ENCODE data around the gene HMGCS1.
"Not testable (repeated sequence)": the region's sequence is repeated elsewhere in the genome, so short reads cannot be mapped to it uniquely, and the experiment has no call there.

HMGCS1 gene

DNA sequence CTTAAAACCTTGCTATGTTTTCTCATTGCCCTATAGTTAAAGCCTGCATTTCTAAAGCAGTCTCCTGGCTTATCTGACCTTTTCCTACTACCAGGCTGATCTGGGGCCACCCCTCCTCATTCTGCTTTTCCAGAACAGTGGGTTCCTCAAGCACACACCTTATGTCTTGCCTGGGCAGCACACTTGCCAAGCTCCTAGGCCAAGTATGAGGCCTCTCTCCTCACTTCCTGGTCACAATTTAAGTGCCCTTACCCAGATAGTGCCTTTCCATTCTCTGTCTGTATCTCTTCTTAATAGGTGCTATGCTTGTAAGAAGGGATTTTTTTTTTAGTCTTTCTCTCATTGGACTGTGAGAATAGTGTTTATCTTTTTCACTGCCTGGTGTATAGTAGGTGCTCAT, 39.7 kb downstream of the HMGCS1 start:
- DNase-seq: no peak

DNA sequence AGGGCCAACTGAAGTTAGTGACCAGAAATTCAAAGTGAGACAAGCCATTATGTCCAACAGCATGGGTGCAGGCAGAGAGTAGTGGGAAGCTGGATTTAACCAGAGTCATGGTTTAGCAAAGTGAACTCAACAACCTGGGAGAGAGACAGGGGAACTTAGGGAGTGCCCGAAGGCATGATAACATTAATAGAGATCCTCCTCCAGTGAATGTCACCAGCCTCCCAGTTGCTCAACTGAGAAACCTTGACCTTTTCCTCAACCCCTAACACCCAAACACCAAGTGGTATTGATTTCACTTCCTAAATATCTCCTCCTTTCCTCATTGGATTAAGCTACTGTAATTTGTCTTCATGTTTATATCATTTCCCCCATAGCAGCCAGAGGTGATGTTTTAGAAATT, 42.6 kb downstream of the HMGCS1 start:
- DNase-seq: no peak

DNA sequence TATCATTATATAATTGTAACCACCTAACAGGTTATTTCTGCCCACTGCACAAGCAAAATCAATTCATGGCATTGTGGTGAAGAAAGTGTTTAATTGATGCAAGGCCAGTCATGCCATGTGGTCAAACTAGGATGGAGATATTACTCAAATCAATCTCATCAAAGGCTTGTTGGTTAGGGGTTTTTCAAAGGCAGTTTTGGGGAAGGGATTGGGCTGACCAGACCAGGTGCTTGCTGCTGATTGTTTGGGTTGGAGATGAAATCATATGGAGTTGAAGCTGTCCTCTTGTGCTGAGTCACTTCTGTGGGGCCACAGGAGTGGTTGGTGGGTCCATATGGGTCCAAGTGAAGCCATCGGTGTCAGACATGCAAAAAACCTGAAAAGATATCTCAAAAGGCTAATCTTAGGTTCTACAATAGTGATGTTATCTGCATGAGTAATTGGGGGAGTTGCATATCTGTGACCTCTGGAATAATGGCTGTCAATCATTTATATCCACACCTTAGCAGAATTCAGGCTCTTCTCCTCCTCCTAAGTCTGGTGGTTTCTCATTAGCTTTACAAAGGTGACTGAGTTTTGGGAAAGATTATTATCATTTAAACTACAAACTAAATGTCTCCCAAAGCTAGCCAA, 44.9 kb downstream of the HMGCS1 start:
- DNase-seq: no peak

DNA sequence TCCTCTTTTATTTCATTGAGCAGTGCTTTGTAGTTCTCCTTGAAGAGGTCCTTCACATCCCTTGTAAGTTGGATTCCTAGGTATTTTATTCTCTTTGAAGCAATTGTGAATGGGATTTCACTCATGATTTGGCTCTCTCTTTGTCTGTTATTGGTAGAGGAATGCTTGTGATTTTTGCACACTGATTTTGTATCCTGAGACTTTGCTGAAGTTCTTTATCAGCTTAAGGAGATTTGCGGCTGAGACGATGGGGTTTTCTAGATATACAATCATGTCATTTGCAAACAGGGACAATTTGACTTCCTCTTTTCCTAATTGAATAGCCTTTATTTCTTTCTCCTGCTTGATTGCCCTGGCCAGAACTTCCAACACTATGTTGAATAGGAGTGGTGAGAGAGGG, 50.9 kb downstream of the HMGCS1 start:
- not testable (repeated sequence) for DNase-seq

DNA sequence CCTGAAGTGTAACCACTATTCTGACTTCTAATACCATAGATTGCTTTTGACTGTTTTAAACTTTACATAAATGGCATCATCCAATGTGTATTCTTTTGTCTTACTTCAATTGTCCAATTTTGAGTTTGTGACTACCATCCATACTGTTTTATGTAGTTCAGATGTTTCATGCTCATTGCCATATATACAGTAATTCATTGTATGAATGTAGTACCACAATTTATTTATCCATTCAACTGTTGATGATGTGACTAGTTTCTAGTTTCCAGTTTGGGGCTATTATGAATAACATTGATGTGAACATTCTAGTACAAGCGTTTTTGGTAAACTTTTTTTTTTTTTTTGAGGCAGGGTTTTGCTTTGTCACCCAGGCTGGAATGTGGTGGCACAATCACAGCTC, 55.1 kb downstream of the HMGCS1 start:
- DNase-seq: no peak

DNA sequence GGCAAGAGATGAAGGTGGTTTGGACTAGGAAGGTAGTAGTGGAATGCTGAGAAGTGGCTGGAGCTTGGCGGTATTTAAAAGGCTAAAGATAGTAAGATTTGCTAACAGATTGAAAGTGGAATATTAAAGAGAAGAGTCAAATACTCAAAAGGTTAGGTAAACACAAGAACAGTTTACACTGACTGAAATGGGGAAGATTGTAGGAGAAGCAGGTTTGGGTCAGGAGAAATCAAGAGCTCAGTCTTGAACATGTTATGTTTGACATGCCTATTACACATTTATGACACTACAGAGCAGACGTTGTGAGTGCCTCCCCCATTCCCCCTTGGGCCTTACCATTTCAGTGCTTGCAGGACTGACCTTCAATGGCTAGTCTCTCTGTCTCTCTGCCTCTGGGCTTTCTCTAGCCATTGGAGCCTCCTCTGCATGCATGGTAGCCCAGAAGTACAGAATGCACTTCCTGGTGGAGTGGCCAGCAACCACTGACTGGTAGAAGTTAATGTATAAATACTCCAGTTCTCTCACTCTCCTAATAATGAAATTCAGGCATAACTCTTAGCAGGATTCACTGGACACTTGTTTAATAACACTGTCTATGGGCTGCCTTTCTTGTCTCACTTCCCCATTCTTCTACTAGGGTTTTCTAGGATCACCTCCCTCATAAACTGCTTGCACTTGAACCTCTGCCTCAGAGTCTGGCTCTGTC, 56.8 kb downstream of the HMGCS1 start:
- DNase-seq: no peak

DNA sequence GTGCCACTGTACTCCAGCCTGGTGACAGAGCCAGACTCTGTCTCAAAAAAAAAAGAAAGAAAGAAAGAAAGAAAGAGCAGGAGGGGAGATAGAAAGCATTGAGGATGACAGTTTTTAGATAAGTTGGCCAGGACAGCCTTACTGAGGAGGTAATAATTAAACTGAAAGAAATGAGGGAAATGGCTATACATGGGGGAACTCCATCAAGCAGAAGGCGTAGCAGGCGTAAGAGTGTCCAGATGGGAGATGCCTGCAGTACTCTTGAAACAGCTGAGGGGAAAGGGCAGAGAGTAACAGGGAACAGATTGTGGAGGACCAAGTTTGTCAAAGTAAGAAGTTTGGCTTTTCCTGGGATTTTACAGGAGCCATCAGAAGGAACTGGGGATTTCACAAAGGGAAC, 57.5 kb downstream of the HMGCS1 start:
- no peak for DNase-seq

DNA sequence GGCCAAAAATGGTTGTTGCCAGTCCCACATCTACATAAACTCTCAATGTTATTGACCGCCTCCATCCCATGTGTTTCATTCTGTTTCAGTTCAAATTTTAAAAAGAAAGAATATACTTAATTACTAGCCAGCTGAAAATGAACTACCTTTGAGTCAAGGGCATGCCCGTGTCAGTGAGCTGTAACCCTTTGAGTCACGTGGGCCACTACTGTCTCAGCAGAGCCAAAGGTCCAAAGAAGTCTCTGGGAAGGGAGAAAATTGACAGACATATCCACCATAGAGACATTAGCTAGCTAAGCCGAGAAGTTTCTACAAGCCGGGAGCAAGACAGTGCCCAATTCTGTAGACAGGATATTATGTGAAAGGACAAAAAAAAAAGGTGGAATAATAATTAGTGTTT, 61.5 kb downstream of the HMGCS1 start:
- no peak for DNase-seq

DNA sequence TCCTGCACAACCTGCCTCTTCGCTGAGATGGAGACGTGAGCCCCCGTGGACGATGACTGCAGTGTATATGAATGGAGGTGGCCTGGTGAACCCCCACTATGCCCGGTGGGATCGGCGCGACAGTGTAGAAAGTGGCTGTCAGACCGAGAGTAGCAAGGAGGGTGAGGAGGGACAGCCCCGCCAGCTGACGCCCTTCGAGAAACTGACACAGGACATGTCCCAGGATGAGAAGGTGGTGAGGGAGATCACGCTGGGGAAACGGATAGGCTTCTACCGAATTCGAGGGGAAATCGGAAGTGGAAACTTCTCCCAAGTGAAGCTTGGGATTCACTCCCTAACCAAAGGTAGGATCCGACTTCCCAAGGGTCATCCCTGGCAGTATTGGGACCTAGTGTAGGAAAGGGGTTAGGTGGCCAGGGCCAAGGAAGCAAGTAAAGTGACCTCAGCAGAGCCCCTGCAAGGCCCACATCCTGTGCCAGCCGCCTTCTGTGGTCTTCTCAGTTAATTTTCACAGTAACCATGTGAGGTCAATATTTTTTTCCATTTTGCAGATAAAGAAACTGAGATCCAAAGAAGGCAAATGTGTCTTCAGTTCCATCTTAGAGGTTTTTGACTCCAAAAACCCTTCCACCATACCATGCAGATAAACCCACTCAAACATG, 67.4 kb downstream of the HMGCS1 start:
- no peak for DNase-seq

DNA sequence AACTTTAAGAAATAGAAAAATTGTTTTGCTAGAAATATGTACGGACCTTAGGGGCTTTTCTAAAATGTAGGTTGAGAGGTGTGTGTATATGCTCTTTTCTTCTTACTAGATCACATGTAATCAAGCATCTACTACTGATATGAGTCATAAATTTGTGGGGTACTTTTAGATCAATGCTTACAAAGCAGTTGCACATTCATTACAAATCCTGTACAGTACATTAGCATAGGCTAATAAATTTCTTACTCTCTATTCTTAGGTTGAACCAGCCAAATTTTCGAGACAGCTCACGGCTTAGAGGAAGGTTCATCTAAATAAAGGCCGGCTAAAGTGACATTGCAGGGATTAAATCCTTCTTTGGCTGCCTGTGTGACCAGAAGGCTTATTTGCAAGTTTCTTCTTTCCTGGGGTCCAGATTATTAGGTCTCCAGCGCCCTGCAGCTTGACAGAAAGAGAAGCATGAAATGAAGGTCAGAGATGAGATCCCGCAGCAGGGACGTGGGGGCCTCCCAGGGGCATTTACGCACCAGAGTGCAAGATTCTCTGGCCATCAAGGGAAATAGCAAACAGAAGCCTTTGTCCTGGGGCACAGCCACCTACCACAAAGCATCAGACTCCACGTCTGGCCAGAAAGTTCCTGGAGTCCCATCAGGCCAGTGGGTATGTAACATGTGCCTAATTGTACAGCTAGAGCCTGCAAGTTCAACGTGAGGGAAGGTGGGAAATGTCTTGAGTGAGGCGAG, 68.2 kb downstream of the HMGCS1 start:
- no peak for DNase-seq

DNA sequence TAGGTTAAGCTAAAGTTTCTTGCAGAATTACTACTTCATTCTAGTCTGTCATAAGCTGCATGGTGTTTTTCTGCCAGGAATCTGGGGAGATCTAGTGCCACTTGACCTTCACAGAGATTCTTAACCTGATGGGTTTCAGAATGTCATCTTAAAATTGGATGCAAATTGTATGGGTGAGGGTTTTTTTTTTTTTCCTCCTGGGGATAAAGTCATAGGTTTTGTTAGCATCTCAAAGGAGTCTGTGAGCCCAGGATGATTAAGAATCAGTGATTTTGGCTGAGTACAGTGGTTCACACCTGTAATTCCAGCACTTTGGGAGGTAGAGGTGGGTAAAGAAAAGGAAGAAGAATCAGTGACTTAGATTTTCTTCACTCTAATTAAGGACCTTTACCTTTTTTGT, 69.9 kb downstream of the HMGCS1 start:
- DNase-seq: no peak

DNA sequence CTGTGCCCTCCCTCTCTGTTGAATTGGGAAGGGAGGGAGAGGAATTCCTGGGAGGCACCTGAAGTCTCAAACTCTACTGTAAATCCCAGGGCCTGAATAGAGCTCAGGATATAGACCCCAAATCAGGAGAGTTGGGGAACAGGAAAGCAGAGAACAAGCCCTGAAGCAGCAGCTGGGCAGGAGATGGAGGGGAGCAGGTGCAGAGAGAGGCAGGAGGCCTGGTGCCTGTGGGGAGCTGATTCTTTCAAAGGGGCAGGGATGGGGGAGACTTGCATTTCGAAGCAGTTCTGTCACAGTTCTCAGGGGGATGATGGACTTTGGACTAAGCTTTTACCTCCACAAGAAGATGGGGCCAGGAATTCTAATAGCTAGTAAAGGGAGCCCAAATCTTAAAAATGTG, 71.0 kb downstream of the HMGCS1 start:
- no peak for DNase-seq

All from activated naive CD4-positive, alpha-beta T cell treated with Interleukin-2 at 50 U/mL for 16 hours (primary cell).